ENCODE measurements around the gene SMARCB1. TPM values are rescaled to one million over a fixed set of nuclear protein-coding genes. Genes with fewer than 3 reads are reported as not detected.

The SMARCB1 gene
- polyA plus RNA-seq, 4 donors: 29.3 to 87.6 (median 55.2) TPM

GRCh38 chr22:23764899-23765881 lies 21.6 kb upstream of the SMARCB1 start:
- 90 to 91% (median 90%) methylated on average over 9 of the region's 9 CpGs for WGBS, 3 donors
- H3K27me3 ChIP-seq (ENCODE audit: control insufficient read depth in 3 of 3, insufficient read depth in 3 of 3, low read length in 3 of 3): no peaks in the 10 kb centered on the region
- peaks cover 0 to 21% (median 2%) of the 10 kb centered on the region in 3 donors for H3K36me3 ChIP-seq (ENCODE audit: control insufficient read depth in 3 of 3, insufficient read depth in 2 of 3, low read depth in 1 of 3, low read length in 3 of 3)
- H3K4me3 ChIP-seq (ENCODE audit: low read depth in 1 of 3, low read length in 3 of 3): no peak overlapping the region
- H3K4me1 ChIP-seq (ENCODE audit: control insufficient read depth in 3 of 3, insufficient read depth in 2 of 3, low read depth in 1 of 3, low read length in 2 of 3): peaks cover 0 to 17% (median 4%) of the 10 kb centered on the region in 3 donors
- DNase-seq (no peak), FAIRE-seq (no peak)
- no peaks in the 10 kb centered on the region for H3K9me3 ChIP-seq (ENCODE audit: control insufficient read depth in 2 of 2, insufficient read depth in 1 of 2, low read depth in 1 of 2, low read length in 1 of 2)
- H3K27ac ChIP-seq (ENCODE audit: low read depth in 1 of 3, low read length in 2 of 3): no peak overlapping the region

GRCh38 chr22:23767303-23767672 lies 19.5 kb upstream of the SMARCB1 start:
- H3K27ac ChIP-seq (ENCODE audit: low read depth in 1 of 3, low read length in 2 of 3): peak overlapping the region in 2 of 3 donors; percentile 80 to 84
- no peaks in the 10 kb centered on the region for H3K9me3 ChIP-seq (ENCODE audit: control insufficient read depth in 2 of 2, insufficient read depth in 1 of 2, low read depth in 1 of 2, low read length in 1 of 2)
- FAIRE-seq (no peak), DNase-seq (no peak)
- peaks cover 1 to 24% (median 4%) of the 10 kb centered on the region in 3 donors for H3K4me1 ChIP-seq (ENCODE audit: control insufficient read depth in 3 of 3, insufficient read depth in 2 of 3, low read depth in 1 of 3, low read length in 2 of 3)
- no peaks in the 10 kb centered on the region for H3K27me3 ChIP-seq (ENCODE audit: control insufficient read depth in 3 of 3, insufficient read depth in 3 of 3, low read length in 3 of 3)
- H3K4me3 ChIP-seq (ENCODE audit: low read depth in 1 of 3, low read length in 3 of 3): peak overlapping the region; percentile 60 to 90 (median 90)
- H3K36me3 ChIP-seq (ENCODE audit: control insufficient read depth in 3 of 3, insufficient read depth in 2 of 3, low read depth in 1 of 3, low read length in 3 of 3): peaks cover 0 to 21% (median 2%) of the 10 kb centered on the region in 3 donors
- WGBS, 3 donors: 4 to 7% (median 5%) methylated on average over 19 to 27 of the region's 27 CpGs

- Histone ChIP-seq H3K27ac (ENCODE audit: low read depth in 1 of 3, low read length in 2 of 3) (peak within 1 kb of the TSS; percentile 68 to 84 (median 80)), H3K4me3 (ENCODE audit: low read depth in 1 of 3, low read length in 3 of 3) (peak within 1 kb of the TSS; percentile 60 to 90 (median 90)), H3K36me3 (ENCODE audit: control insufficient read depth in 3 of 3, insufficient read depth in 2 of 3, low read depth in 1 of 3, low read length in 3 of 3) (peaks cover 0 to 21% (median 2%) of the 10 kb centered on the region in 3 donors), H3K9me3 (ENCODE audit: control insufficient read depth in 2 of 2, insufficient read depth in 1 of 2, low read depth in 1 of 2, low read length in 1 of 2) (no peaks in the 10 kb centered on the region), H3K27me3 (ENCODE audit: control insufficient read depth in 3 of 3, insufficient read depth in 3 of 3, low read length in 3 of 3) (no peaks in the 10 kb centered on the region), H3K4me1 (ENCODE audit: control insufficient read depth in 3 of 3, insufficient read depth in 2 of 3, low read depth in 1 of 3, low read length in 2 of 3) (peaks cover 2 to 26% (median 3%) of the 10 kb centered on the region in 3 donors)
- DNase-seq (peak; percentile 85 to 93), FAIRE-seq (no peak)
- WGBS, 3 donors: 1 to 2% (median 2%) methylated on average over 43 to 63 of the region's 63 CpGs
These were observed 18.9 kb upstream of the SMARCB1 start, which contains the start of gene CHCHD10 for GRCh38 chr22:23767673-23768548. Gene CHCHD10, minus strand, starts transcription at chr22:23767972. Its CDS starts 98 bp downstream, at chr22:23767874.

- Histone ChIP-seq H3K9me3 (ENCODE audit: control insufficient read depth in 2 of 2, insufficient read depth in 1 of 2, low read depth in 1 of 2, low read length in 1 of 2) (no peaks in the 10 kb centered on the region), H3K27ac (ENCODE audit: low read depth in 1 of 3, low read length in 2 of 3) (no peak overlapping the region), H3K36me3 (ENCODE audit: control insufficient read depth in 3 of 3, insufficient read depth in 2 of 3, low read depth in 1 of 3, low read length in 3 of 3) (peaks cover 0 to 19% (median 2%) of the 10 kb centered on the region in 3 donors), H3K27me3 (ENCODE audit: control insufficient read depth in 3 of 3, insufficient read depth in 3 of 3, low read length in 3 of 3) (peaks cover 0 to 12% (median 0%) of the 10 kb centered on the region in 3 donors), H3K4me3 (ENCODE audit: low read depth in 1 of 3, low read length in 3 of 3) (no peak overlapping the region), H3K4me1 (ENCODE audit: control insufficient read depth in 3 of 3, insufficient read depth in 2 of 3, low read depth in 1 of 3, low read length in 2 of 3) (peaks cover 0 to 21% (median 2%) of the 10 kb centered on the region in 3 donors)
- FAIRE-seq (no peak), DNase-seq (no peak)
- WGBS, 3 donors: 76 to 93% (median 78%) methylated on average over 5 to 6 of the region's 6 CpGs
These were observed 17.3 kb upstream of the SMARCB1 start for GRCh38 chr22:23769321-23769965.

GRCh38 chr22:23772315-23772648 lies 14.5 kb upstream of the SMARCB1 start:
- H3K4me3 ChIP-seq (ENCODE audit: low read depth in 1 of 3, low read length in 3 of 3): peak overlapping the region in 2 of 3 donors; percentile 44 to 66
- H3K27me3 ChIP-seq (ENCODE audit: control insufficient read depth in 3 of 3, insufficient read depth in 3 of 3, low read length in 3 of 3): peaks cover 0 to 14% (median 0%) of the 10 kb centered on the region in 3 donors
- no peaks in the 10 kb centered on the region for H3K36me3 ChIP-seq (ENCODE audit: control insufficient read depth in 3 of 3, insufficient read depth in 2 of 3, low read depth in 1 of 3, low read length in 3 of 3)
- WGBS, 3 donors: 6 to 14% (median 14%) methylated on average over 6 of the region's 6 CpGs
- FAIRE-seq (no peak), DNase-seq (no peak)
- peaks cover 0 to 25% (median 2%) of the 10 kb centered on the region in 3 donors for H3K4me1 ChIP-seq (ENCODE audit: control insufficient read depth in 3 of 3, insufficient read depth in 2 of 3, low read depth in 1 of 3, low read length in 2 of 3)
- peak overlapping the region in 1 of 3 donors; percentile 32 for H3K27ac ChIP-seq (ENCODE audit: low read depth in 1 of 3, low read length in 2 of 3)
- H3K9me3 ChIP-seq (ENCODE audit: control insufficient read depth in 2 of 2, insufficient read depth in 1 of 2, low read depth in 1 of 2, low read length in 1 of 2): no peaks in the 10 kb centered on the region

GRCh38 chr22:23772649-23773473 lies 13.9 kb upstream of the SMARCB1 start, which contains the start of gene MMP11:
Gene MMP11, plus strand, starts transcription at chr22:23772849. Its CDS starts 22 bp downstream, at chr22:23772871.
- WGBS, 3 donors: 3 to 4% (median 3%) methylated on average over 37 to 79 of the region's 79 CpGs
- Histone ChIP-seq H3K4me3 (ENCODE audit: low read depth in 1 of 3, low read length in 3 of 3) (peak within 1 kb of the TSS; percentile 17 to 66 (median 44)), H3K9me3 (ENCODE audit: control insufficient read depth in 2 of 2, insufficient read depth in 1 of 2, low read depth in 1 of 2, low read length in 1 of 2) (no peaks in the 10 kb centered on the region), H3K27me3 (ENCODE audit: control insufficient read depth in 3 of 3, insufficient read depth in 3 of 3, low read length in 3 of 3) (peaks cover 0 to 14% (median 0%) of the 10 kb centered on the region in 3 donors), H3K36me3 (ENCODE audit: control insufficient read depth in 3 of 3, insufficient read depth in 2 of 3, low read depth in 1 of 3, low read length in 3 of 3) (no peaks in the 10 kb centered on the region), H3K27ac (ENCODE audit: low read depth in 1 of 3, low read length in 2 of 3) (peak within 1 kb of the TSS in 1 of 3 donors; percentile 32), H3K4me1 (ENCODE audit: control insufficient read depth in 3 of 3, insufficient read depth in 2 of 3, low read depth in 1 of 3, low read length in 2 of 3) (peaks cover 0 to 29% (median 2%) of the 10 kb centered on the region in 3 donors)
- DNase-seq: peak; percentile 62 to 67
- FAIRE-seq: no peak

GRCh38 chr22:23773483-23774113 lies 13.2 kb upstream of the SMARCB1 start:
- 50 to 71% (median 69%) methylated on average over 5 to 7 of the region's 7 CpGs for WGBS, 3 donors
- DNase-seq (no peak), FAIRE-seq (no peak)
- Histone ChIP-seq H3K36me3 (ENCODE audit: control insufficient read depth in 3 of 3, insufficient read depth in 2 of 3, low read depth in 1 of 3, low read length in 3 of 3) (peaks cover 0 to 3% (median 0%) of the 10 kb centered on the region in 3 donors), H3K27me3 (ENCODE audit: control insufficient read depth in 3 of 3, insufficient read depth in 3 of 3, low read length in 3 of 3) (peaks cover 0 to 14% (median 0%) of the 10 kb centered on the region in 3 donors), H3K4me3 (ENCODE audit: low read depth in 1 of 3, low read length in 3 of 3) (peak overlapping the region in 1 of 3 donors; percentile 39), H3K27ac (ENCODE audit: low read depth in 1 of 3, low read length in 2 of 3) (no peak overlapping the region), H3K4me1 (ENCODE audit: control insufficient read depth in 3 of 3, insufficient read depth in 2 of 3, low read depth in 1 of 3, low read length in 2 of 3) (peaks cover 0 to 34% (median 2%) of the 10 kb centered on the region in 3 donors), H3K9me3 (ENCODE audit: control insufficient read depth in 2 of 2, insufficient read depth in 1 of 2, low read depth in 1 of 2, low read length in 1 of 2) (no peaks in the 10 kb centered on the region)
